DMS53 (cell line): ENCODE measurements around the gene VDAC2.

Source experiments
- DNase-seq: peaks from one replicate; lab custom pipeline; 2025; lab: John Stamatoyannopoulos, UW

VDAC2 gene

GRCh38 chr10:75253281-75254220, 43.0 kb downstream of the VDAC2 start:
- no peak for DNase-seq

- no peak for DNase-seq
Observed at GRCh38 chr10:75254739-75255138, 44.1 kb downstream of the VDAC2 start.

GRCh38 chr10:75260990-75261389, 50.4 kb downstream of the VDAC2 start:
- no peak for DNase-seq

GRCh38 chr10:75261813-75262705, 51.5 kb downstream of the VDAC2 start:
- peak; percentile 88 for DNase-seq

- peak; percentile 30 for DNase-seq
Observed at GRCh38 chr10:75263806-75264205, 53.2 kb downstream of the VDAC2 start.

GRCh38 chr10:75265856-75266255, 55.3 kb downstream of the VDAC2 start:
- no peak for DNase-seq

GRCh38 chr10:75266945-75267344, 56.3 kb downstream of the VDAC2 start:
- no peak for DNase-seq

- DNase-seq, result no peak
Observed at GRCh38 chr10:75269605-75270004, 59.0 kb downstream of the VDAC2 start.

- no peak for DNase-seq
Observed at GRCh38 chr10:75272094-75272493, 61.5 kb downstream of the VDAC2 start.

- peak; percentile 28 for DNase-seq
Observed at GRCh38 chr10:75272896-75273295, 62.3 kb downstream of the VDAC2 start.

GRCh38 chr10:75276069-75276872, 65.7 kb downstream of the VDAC2 start:
- DNase-seq, result peak; percentile 27

- no peak for DNase-seq
Observed at GRCh38 chr10:75280236-75280635, 69.6 kb downstream of the VDAC2 start.
